HUES6 (cell line): ENCODE results near the gene LIMS4.
"Not testable (repeated sequence)": the region's sequence is repeated elsewhere in the genome, so short reads cannot be mapped to it uniquely, and the experiment has no call there.

Experiments used
- H3K27ac ChIP-seq: 2 replicates; pipeline ENCODE4 v1.7.0; 2013; ENCODE audit warnings: low read depth, mild to moderate bottlenecking, low read length, inconsistent platforms
- H3K27me3 ChIP-seq: 2 replicates; pipeline ENCODE4 v1.6.1; 2013; ENCODE audit warnings: low read length; ENCODE audit not compliant: control insufficient read depth, insufficient read depth
- H3K36me3 ChIP-seq: 2 replicates; pipeline ENCODE4 v1.6.1; 2013; ENCODE audit warnings: low read length; ENCODE audit not compliant: control insufficient read depth, insufficient read depth
- H3K4me1 ChIP-seq: 2 replicates; pipeline ENCODE4 v1.6.1; 2013; ENCODE audit warnings: low read length; ENCODE audit not compliant: control insufficient read depth, insufficient read depth
- H3K4me3 ChIP-seq: 2 replicates; pipeline ENCODE4 v1.5.1; 2013; ENCODE audit warnings: low read depth, low read length
- H3K9ac ChIP-seq: one replicate; pipeline ENCODE4 v1.6.1; 2013; ENCODE audit warnings: mild to moderate bottlenecking, low read length
- H3K9me3 ChIP-seq: 2 replicates; pipeline ENCODE4 v1.6.1; 2013; ENCODE audit warnings: low read depth, low read length; ENCODE audit not compliant: control insufficient read depth, insufficient read depth

The LIMS4 gene

DNA sequence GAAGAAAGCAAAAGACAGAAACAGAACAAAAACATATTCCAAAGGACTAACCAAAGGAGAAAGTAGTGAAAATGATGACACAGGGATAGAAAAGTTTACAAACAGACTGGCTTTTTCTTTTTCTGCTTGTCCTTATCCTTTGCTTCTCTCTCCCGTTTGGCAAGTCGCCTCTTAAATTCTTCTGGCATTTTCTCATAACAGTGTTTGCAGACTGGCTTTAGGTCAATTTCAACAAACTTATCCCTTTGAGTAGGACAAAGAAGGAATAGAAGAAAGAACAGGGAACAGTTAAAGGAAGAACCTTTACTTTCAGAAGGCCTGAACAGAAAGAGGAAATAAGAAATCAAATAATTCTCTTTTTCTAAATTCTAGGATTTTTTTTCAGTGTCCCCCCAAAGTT is 26.0 kb downstream of the LIMS4 start:
- not testable (repeated sequence) for H3K27ac ChIP-seq, H3K9me3 ChIP-seq, H3K36me3 ChIP-seq, H3K4me1 ChIP-seq, H3K4me3 ChIP-seq, H3K27me3 ChIP-seq, H3K9ac ChIP-seq

DNA sequence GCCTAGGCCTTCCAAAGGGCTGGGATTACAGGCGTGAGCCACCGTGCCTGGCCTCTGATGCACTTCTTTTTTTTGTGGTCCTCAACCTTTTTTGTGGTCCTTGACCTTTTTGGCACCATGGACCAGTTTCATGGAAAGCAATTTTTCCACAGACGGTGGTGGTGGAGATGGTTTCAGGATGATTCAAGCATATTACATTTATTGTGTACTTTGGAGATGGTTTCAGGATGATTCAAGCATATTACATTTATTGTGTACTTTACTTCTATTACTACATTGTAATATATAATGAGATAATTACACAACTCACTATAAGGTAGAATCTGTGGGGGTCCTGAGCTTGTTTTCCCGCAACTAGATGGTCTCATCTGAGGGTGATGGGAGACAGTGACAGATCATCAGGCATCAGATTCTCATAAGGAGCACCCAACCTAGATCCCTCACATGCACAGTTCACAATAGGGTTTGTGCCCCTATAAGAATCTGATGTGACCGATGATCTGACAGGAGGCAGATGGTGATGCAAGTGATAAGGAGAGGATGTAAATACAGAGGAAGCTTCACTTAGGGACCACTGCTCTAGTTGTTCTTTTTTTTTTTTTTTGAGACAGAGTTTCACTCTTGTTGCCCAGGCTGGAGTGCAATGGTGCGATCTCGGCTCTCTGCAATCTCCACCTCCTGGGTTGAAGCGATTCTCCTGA is 29.2 kb downstream of the LIMS4 start:
- H3K27me3 ChIP-seq, H3K4me1 ChIP-seq, H3K9me3 ChIP-seq, H3K27ac ChIP-seq, H3K9ac ChIP-seq, H3K36me3 ChIP-seq, H3K4me3 ChIP-seq: not testable (repeated sequence)

DNA sequence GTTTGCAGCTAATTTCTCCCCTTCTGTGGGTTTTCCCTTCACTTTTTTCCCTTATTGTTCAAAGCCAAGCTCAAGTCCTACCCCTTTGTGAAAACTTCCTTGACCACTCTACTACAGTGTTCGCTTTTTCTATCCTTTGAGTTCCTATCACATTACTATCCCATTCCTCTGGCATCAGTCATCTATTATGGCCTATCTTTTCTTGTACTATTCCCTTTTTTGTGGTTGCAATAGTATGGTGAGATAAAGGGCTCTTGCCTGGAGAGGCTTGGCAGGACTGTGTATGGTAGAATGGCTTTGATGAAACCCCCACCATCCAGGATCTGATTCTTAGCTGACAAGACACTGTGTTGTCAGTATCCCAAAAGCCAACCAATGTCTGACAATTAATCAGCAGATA is 30.7 kb downstream of the LIMS4 start:
- H3K4me1 ChIP-seq, H3K27me3 ChIP-seq, H3K36me3 ChIP-seq, H3K9ac ChIP-seq, H3K27ac ChIP-seq, H3K4me3 ChIP-seq, H3K9me3 ChIP-seq: not testable (repeated sequence)

DNA sequence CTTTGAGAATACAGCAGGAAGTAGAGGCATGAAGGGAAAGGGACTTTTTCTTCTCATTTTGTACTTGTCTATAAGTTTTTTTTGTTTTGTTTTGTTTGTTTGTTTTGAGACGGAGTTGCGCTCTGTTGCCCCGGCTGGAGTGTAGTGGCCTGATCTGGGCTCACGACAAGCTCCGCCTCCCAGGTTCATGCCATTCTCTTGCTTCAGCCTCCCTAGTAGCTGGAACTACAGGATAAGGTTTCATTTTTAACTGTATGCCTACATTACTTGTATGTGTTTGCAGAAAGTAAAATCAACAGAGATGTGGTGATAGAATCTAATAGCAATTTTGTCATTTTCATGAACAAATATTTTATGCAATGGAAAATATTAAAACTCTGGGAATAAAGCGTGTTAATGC is 38.1 kb downstream of the LIMS4 start:
- H3K27ac ChIP-seq: not testable (repeated sequence)

DNA sequence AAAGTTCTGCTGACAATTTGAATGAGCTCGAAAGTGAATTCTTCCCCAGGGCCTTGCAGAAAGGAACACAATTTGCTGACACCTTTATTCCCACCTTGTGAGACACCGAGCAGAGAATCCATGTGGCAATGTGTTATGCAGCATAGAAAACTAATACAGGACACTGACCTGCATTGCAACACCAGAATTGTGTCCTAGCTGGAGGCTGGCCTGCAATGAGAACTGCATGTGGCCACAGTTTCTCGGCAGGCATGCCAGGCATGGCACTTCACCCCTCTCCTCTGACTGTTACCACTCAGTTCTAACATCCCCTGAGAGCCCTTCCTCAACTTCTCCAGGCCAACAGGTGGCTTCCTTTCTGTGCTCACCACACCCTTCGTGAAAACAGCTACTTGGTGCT is 46.9 kb downstream of the LIMS4 start:
- H3K27me3 ChIP-seq, H3K27ac ChIP-seq, H3K4me3 ChIP-seq, H3K9me3 ChIP-seq, H3K9ac ChIP-seq, H3K4me1 ChIP-seq, H3K36me3 ChIP-seq: not testable (repeated sequence)

More for the DNA sequence above, 38.1 kb downstream of the LIMS4 start:
- H3K9me3 ChIP-seq, H3K9ac ChIP-seq, H3K27me3 ChIP-seq, H3K36me3 ChIP-seq, H3K4me3 ChIP-seq, H3K4me1 ChIP-seq: not testable (repeated sequence)

DNA sequence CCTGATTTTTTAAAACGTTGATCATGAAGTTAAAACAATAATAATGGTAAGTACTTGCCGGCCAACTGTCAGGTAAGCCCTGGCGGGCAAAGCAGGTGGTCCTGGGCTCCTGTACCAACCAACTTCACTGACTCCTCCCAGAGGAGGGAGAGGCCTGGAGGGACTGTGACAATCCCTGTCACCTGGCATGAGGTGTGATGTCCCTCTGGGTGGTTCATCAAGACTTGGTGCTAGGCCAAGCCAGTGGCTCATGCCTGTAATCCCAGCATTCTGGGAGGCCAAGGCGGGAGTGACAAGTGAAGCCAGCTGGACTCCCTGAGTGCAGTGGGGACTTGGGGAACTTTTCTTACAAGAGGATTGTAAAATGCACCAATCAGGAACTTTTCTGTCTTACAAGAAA is 48.2 kb downstream of the LIMS4 start:
- not testable (repeated sequence) for H3K27ac ChIP-seq, H3K36me3 ChIP-seq, H3K4me1 ChIP-seq, H3K9me3 ChIP-seq, H3K4me3 ChIP-seq, H3K9ac ChIP-seq, H3K27me3 ChIP-seq

DNA sequence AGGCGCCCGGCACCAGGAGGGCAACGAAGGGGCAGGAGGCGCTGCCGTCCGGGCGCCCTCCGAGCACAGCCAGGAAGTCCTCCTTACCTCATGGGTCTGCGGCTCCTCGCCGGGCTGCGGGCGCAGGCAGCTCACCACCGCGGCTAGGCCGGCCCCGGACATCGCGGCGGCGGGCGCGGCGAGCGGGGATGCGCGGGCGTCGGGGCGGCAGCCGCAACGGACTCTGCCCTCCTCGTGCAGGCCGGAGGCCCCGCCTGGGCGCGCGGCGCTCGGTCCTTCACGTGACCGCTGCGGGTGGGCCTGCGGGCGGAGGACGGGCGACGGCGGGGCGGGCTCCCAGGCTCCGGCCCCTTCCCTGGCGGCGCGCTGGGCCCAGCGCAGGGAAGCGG is 49.0 kb downstream of the LIMS4 start:
- not testable (repeated sequence) for H3K9ac ChIP-seq, H3K4me1 ChIP-seq, H3K36me3 ChIP-seq, H3K27ac ChIP-seq, H3K4me3 ChIP-seq, H3K9me3 ChIP-seq, H3K27me3 ChIP-seq

DNA sequence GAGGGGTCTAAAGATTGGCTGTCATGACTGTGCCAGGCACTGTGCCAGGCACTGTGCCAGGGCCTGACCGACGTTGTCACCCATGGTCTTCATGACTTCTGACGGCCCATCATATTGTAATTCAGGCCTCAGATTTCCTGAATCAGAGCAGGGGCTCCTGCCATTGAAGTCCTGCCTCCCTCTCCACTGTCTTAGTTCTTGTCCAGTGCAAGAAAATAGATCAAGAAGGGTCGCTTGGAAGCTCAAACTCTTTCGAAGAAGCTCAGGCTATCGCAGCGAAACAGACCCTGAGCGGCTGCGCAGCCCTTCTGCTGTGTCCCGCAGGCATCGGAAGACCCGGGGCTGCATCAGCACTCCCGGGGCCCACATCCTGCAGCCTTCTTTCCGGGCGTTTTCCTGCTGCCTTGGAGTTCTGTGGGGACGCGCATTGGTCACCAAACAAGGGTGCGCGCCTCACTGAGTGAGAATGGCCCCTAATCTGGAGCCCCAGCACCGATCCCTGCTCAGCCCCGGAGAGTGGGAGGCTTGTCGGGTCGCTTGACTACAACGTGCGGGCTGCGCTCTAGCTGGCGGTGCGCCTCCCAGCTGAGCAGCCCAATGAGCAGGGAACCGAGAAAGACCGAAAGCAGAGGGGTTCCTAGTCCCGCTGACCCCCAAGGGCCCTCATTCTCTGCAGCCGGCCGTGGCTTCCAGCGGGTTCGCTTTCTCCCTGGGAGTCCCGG is 49.6 kb downstream of the LIMS4 start:
- H3K27ac ChIP-seq, H3K27me3 ChIP-seq, H3K4me1 ChIP-seq, H3K36me3 ChIP-seq, H3K9ac ChIP-seq, H3K4me3 ChIP-seq, H3K9me3 ChIP-seq: not testable (repeated sequence)

DNA sequence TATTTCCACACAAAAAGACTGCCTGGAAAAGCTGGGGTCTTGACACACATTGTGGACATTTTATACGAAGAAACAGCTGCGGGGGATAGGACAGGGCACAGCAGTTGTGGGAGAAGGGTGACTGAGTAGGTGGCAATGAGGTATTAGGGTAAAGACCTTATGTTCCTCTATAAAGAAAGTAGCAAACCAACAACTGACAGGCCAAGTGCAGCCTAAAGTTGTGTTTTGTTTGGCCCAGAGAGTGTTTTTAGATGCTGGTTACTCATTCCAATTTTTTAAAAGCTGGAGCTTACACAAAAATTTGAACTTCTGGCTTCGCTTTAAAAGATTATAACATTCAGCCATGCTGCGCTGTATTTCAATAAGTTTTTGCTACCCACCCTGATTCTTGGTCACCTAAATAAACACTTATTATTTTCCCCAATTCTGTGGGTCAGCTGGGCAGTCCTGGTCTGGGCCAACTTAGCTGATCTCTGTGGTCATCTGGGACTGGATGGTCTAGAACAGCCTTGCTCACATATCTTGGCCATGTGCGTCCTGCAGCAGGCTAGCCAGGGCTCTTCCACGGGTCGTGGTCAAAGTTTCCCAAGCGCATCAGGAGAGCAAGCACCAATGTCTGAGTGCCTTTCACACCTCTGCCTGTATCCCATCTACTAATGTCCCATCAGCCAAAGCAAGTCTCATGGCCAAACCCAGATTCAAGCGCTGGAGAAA is 51.8 kb downstream of the LIMS4 start:
- not testable (repeated sequence) for H3K4me1 ChIP-seq, H3K27ac ChIP-seq, H3K9me3 ChIP-seq, H3K27me3 ChIP-seq, H3K9ac ChIP-seq, H3K4me3 ChIP-seq, H3K36me3 ChIP-seq

DNA sequence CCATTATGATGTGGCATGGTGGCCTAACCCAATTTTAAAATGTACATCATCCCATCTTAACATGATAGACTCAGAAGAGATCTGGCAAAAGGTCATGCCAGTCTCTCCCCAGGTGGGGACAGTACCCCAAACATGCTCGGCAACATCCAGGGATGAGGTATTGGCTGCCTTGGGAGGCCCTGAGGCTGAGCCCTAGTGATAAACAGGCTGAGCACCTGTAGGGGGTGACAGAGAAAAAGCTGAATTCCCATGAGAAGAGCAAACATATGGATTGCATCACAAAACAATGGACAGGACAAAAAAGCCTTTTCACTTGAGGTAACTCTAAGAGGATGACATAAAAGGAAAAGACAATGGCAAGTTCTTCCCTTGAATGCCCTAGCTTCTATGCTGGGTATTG is 65.5 kb downstream of the LIMS4 start:
- H3K36me3 ChIP-seq: not testable (repeated sequence)

DNA sequence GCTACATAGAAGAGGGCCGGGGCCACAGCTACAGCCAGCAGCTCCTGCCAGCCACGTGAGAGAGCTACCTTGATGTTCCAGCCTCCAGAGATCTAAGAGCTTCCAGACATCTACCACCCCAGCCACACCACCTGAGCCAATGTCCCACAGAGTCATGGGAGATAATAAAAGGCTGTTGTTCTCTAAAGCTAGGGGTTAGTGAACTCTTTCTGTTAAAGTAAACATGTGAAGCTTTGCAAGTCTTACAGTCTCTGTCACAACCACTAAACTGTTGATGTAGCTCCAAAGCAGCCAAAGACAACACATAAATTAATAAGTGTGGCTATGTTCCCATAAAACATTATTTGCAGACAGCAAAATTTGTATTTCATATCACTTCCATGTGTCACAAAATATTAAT is 67.6 kb downstream of the LIMS4 start:
- H3K9me3 ChIP-seq, H3K9ac ChIP-seq, H3K4me1 ChIP-seq, H3K27ac ChIP-seq, H3K27me3 ChIP-seq, H3K36me3 ChIP-seq, H3K4me3 ChIP-seq: not testable (repeated sequence)

More for the DNA sequence above, 65.5 kb downstream of the LIMS4 start:
- H3K27me3 ChIP-seq, H3K4me3 ChIP-seq, H3K9me3 ChIP-seq, H3K4me1 ChIP-seq, H3K27ac ChIP-seq, H3K9ac ChIP-seq: not testable (repeated sequence)
